Subcutaneous adipose tissue (tissue), 4 donors: ENCODE data around the gene TRAF1. TPM values are rescaled to one million over a fixed set of nuclear protein-coding genes. Genes with fewer than 3 reads are reported as not detected.

Experiments used
- total RNA-seq, 4 donors: library from RNA; depleted of rRNA; stranded (reverse); fragments of >200 nt; gene quantifications; one replicate each; pipeline ENCODE4 v1.1.0, GENCODE V29; 2016
- TF ChIP-seq, protein P1 (sequence below): fragments of 450-650 bp; IDR thresholded peaks from one replicate; pipeline ENCODE4 v1.5.1; 2016; ENCODE audit warnings: low read depth, mild to moderate bottlenecking, control low read depth, antibody characterized with exemption, moderate library complexity

Gene TRAF1
- total RNA-seq, 4 donors from 2014 or later = 1.8 to 12.1 (median 5.7) TPM

DNA sequence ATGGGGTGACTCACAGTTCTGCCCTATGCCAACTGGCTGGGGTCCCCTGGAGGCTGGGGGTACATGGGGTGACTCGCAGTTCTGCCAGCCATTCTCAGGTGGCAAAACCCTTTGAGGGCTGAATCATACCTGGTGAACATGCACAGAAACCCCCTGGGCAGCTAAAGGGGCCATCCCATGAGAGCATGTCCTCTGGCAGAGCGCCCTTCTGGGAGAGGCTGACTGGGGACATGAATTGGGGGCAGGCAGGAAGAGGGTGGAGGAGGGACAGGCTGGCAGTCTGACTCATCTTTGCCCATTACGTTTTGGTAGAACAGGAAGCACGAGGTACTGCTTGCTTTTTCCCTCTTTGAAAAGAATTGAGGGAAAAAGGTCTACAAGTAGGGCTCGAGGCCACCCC, 16.7 kb downstream of the TRAF1 start:
- TF ChIP-seq, protein P1, sequence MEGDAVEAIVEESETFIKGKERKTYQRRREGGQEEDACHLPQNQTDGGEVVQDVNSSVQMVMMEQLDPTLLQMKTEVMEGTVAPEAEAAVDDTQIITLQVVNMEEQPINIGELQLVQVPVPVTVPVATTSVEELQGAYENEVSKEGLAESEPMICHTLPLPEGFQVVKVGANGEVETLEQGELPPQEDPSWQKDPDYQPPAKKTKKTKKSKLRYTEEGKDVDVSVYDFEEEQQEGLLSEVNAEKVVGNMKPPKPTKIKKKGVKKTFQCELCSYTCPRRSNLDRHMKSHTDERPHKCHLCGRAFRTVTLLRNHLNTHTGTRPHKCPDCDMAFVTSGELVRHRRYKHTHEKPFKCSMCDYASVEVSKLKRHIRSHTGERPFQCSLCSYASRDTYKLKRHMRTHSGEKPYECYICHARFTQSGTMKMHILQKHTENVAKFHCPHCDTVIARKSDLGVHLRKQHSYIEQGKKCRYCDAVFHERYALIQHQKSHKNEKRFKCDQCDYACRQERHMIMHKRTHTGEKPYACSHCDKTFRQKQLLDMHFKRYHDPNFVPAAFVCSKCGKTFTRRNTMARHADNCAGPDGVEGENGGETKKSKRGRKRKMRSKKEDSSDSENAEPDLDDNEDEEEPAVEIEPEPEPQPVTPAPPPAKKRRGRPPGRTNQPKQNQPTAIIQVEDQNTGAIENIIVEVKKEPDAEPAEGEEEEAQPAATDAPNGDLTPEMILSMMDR = no peak

DNA sequence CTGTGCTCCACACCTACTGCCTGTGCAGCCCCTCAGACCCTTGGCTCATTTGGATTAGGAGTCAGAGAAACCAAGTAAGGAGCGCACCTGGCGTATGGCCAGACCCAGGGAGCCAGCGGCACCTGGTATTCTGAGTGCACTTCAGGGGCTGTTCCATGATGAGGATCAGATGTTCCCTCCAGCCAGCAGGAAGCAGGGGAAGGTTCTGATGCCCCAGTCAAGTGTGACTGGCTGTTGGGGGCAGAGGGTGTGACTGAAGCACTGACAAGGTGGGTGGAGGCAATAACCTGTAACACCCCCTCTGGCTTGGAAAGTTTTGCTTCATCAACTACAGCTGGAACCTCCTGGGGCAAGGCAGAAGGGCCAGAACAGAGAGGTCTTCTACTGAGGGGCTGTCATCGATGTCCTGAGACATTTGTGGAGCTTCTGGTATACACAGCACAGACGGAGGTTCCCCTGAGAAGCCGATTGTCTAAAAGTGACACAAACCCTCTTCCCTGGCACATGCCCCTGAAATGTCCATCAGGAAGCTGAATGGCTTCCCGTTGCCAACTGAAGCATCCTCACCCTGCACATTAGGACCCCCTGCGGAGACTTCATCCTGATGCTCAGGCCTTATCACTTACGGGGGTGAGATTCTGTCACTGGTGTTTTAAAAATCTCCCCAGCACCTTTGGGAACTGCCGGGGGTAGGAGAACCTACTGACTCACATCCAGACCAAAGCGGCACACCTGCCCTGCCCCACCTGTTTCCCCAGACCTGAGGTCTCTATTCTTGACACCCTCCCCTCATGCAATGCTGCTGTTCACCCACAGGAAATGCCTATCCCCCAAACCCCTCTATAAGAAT, 21.1 kb downstream of the TRAF1 start:
- TF ChIP-seq, protein P1 = no peak

DNA sequence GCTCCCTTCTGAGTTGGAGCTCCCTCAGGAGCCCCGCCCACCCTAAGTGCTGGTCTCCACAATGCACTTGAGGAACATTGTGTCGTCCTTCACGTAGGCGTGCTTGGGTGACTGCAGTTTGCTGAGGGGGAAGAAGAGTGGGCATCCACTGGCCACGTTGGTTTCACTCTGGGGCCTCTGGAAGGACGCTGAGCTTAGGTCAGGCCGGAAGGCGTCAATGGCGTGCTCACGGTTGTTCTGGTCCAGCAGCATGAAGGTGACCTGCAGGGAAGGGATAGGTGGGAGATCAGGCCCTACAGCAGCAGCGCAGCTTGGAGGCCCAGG, 21.7 kb downstream of the TRAF1 start:
- TF ChIP-seq, protein P1 = no peak

DNA sequence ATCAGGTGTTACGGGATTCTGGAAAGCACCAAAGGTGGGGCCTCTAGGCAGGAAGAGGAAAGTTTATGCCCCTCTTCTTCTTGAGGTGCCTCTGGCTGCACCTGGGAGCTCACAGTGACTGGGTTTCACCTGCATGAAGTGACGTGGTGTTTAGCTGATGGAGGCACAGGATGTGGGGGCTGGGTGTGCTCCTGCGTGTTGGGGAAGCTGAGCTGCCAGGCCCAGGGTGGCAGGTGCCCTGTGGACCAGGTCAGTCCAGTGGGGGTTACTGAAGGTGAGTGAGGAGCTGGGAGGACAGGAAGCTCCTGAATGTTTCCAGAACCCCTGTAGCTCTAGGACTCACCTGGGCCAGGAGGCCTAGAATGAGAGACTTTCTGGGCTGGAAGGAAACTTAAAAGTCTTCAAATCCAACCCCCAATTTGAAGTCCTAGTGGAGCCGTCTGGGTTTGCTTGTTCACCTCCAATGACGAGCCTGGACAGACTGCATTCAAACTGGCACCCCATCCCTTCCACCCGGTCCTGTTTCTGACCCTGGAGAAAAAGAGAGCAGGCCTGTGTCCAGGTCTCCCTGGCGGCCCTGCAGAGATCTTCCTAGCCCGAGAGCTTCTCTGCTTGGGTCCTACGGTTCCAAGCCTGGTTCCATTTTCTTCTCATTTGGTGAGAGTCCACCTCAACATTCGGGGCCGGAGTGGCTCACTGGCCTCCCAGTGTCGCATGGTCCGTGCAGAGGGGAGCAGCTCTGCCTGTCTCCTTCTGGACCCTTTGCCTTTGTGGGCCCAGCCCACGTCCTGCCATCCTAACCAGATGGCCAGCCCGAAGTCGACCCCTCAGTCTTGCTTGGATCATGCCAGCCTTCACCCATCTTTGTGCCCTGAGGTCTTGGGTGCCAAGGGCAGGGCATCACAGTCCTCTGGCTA, 22.3 kb downstream of the TRAF1 start:
- TF ChIP-seq, protein P1 = no peak

DNA sequence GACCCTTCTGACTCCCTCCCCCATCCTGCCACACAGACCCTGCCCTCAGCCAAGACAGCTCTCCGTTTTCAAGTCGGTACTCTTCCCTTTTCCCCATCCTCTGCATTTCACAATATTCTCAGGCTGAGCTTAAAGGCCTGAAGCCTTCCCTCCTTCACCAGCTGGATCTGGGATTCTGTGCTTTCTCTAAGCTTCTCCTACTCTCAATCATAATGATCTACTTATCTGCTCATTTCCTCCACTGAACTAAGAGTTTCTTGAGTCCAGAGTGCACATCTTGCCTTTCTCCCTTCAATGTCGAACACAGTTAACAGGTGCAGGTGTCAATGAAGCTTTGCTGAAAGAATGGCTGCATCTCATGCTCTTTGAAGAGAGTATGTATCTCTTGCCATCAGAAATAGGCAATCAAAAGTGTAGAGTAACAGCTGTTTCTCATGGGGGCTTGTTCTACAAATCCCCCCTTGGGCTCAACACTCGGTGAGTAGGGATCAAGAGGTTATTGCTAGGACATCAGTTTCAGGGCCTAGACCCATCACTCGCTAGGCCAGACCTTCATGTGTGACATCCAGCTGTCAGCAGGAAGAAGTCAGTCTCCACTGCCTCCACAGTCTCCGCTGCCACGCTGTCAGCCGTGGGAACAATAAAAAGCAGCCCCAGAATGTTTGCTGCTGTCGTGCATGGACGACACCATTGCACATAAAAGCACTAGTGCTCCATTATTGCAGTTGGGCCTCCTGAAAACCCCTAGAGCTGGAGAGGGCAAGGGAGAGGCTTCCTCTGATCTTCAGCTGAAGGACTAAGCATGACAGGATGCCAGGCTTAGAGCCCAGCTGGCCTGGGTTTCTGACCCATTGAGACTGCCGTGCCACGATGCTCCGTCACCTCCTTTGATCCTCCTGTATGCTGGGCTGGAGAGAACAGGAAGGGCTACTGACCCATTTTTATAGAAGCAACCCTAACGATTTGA, 23.7 kb downstream of the TRAF1 start:
- TF ChIP-seq, protein P1 = no peak

DNA sequence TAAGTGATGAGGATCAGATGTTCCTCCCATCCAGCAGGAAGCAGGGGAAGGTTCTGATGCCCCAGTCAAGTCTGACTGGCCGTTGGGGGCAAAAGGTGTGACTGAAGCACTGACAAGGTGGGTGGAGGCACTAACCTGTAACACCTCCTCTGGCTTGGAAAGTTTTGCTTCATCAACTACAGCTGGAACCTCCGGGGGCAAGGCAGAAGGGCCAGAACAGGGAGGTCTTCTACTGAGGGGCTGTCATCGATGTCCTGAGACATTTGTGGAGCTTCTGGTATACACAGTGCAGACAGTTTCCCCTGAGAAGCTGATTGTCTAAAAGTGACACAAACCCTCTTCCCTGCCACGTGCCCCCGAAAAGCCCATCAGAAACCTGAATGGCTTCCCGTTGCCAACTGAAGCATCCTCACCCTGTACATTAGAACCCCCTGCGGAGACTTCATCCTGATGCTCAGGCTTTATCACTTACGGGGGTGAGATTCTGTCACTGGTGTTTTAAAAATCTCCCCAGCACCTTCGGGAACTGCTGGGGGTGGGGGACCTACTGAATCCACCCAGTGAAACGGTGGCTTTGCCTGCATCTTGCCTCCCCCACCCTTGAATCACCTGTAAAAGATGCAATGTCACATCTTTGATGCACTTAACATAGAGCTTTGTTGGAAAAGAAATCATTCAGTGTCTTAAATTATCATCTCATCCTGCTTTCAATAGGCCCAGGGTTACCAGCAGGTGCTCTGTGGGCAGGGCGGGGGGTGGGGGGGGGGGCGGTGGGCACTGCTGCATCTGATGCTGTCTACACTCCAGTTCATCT, 24.6 kb downstream of the TRAF1 start:
- TF ChIP-seq, protein P1 = no peak
